ENCODE measurements around the gene PML.
"Not testable (repeated sequence)": the region's sequence is repeated elsewhere in the genome, so short reads cannot be mapped to it uniquely, and the experiment has no call there.

The PML gene

DNA sequence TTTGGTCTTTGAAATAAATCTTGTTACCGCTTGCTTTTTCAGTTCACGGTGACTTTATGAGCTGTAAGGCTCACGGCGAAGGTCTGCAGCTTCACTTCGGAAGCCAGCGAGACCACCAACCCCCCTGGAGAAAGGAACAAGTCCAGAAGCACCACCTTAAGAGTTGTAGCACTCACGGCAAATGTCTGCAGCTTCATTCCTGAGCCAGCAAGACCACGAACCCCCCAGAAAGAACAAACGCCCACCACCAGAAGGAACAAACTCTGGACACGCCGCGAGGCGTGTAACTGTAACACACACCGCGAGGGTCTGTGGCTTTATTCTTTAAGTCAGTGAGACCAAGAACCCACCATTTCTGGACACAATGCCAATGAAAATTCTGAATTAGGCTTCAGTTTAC is 59.0 kb downstream of the PML start:
- Histone ChIP-seq H2AFZ (ENCODE audit: low read length) (no peak overlapping the region), H3K36me3 (replicated peaks; ENCODE audit: insufficient read depth, low read length) (no peaks in the 10 kb centered on the region), H3K9me3 (replicated peaks; ENCODE audit: insufficient read depth, low read length) (no peaks in the 10 kb centered on the region), H3K9me2 (replicated peaks; ENCODE audit: insufficient read depth, low read length) (no peaks in the 10 kb centered on the region), H3K4me2 (ENCODE audit: low read depth, low read length) (no peak overlapping the region), H3F3A (ENCODE audit: insufficient read depth, low read length) (no peaks in the 10 kb centered on the region), H3K27ac (ENCODE audit: low read length) (no peak overlapping the region), H3K27me3 (replicated peaks; ENCODE audit: insufficient read depth, low read length) (peaks cover 15% of the 10 kb centered on the region), H3K79me2 (ENCODE audit: low read length) (no peaks in the 10 kb centered on the region), H3K4me1 (ENCODE audit: low read length) (no peaks in the 10 kb centered on the region), H3K9ac (ENCODE audit: low read length) (no peak overlapping the region), H4K20me1 (ENCODE audit: insufficient read depth, low read length) (no peaks in the 10 kb centered on the region), H3K4me3 (ENCODE audit: low read length) (no peak overlapping the region)
- no peak for DNase-seq
- TF ChIP-seq EZH2phosphoT487 (IDR thresholded peaks at IDR 0.05; ENCODE audit: low read length) (no peak), EZH2 (optimal IDR thresholded peaks at IDR 0.05; ENCODE audit: low read depth, low read length) (no peak)
- TF ChIP-seq, protein P1, sequence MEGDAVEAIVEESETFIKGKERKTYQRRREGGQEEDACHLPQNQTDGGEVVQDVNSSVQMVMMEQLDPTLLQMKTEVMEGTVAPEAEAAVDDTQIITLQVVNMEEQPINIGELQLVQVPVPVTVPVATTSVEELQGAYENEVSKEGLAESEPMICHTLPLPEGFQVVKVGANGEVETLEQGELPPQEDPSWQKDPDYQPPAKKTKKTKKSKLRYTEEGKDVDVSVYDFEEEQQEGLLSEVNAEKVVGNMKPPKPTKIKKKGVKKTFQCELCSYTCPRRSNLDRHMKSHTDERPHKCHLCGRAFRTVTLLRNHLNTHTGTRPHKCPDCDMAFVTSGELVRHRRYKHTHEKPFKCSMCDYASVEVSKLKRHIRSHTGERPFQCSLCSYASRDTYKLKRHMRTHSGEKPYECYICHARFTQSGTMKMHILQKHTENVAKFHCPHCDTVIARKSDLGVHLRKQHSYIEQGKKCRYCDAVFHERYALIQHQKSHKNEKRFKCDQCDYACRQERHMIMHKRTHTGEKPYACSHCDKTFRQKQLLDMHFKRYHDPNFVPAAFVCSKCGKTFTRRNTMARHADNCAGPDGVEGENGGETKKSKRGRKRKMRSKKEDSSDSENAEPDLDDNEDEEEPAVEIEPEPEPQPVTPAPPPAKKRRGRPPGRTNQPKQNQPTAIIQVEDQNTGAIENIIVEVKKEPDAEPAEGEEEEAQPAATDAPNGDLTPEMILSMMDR (IDR thresholded peaks at IDR 0.05; ENCODE audit: low read length) = no peak

DNA sequence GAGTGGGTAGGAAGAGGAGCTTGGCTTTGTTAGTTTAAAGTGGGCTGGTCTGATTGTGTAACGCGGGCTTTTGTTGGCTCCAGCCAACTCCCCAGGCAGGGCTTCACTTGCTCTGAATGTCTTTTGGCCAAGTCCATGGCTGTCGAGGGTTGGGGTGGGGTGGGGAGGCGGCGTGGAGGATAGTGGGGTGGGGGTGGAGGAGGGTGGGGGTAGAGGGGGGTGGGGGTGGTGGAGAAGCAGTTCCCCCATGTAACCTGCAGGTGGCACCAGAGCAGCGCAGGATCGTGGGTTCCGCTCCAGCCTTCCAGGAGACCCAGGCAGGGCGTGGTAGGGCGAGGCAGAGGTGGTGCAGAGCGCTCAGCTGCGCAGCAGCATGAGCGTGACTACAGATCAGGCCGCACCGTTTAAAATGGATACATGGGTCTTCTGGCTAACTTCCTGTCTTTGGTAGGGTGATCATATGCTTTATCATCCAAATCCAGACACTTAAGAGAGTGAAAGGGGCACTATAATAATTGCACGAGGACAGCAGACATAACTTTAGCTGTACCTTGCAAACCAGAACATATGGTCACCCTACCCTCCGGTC is 59.5 kb downstream of the PML start:
- no peak for TF ChIP-seq EZH2 (optimal IDR thresholded peaks at IDR 0.05; ENCODE audit: low read depth, low read length)
- TF ChIP-seq, protein P1 (IDR thresholded peaks at IDR 0.05; ENCODE audit: low read length) = peak; percentile 30
- Histone ChIP-seq H3K4me2 (ENCODE audit: low read depth, low read length) (no peak overlapping the region; the same call in 1 of the 2 replicates), H4K20me1 (ENCODE audit: insufficient read depth, low read length) (no peaks in the 10 kb centered on the region)

DNA sequence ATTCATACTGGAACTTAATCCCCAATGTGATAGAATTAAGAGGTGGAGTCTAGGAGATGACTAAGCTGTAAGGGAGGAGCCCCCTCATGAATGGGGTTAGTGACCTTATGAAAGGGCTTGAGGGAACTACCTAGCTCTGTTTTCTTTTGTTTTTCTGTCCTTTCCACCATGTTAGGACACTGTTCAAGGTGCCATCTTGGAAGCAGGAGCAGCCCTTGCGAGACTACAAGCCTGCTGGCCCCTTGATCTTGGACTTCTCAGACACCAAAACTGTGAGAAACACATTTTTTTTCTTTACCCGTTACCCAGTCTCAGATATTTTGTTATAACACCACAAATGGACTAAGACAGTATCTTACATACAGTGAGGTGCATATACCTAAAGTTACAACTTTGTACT is 61.3 kb downstream of the PML start:
- Histone ChIP-seq H4K20me1 (ENCODE audit: insufficient read depth, low read length) (no peaks in the 10 kb centered on the region), H3K9me2 (replicated peaks; ENCODE audit: insufficient read depth, low read length) (no peaks in the 10 kb centered on the region), H3K27ac (ENCODE audit: low read length) (no peak overlapping the region), H3K9me3 (replicated peaks; ENCODE audit: insufficient read depth, low read length) (no peaks in the 10 kb centered on the region), H3K4me3 (ENCODE audit: low read length) (no peak overlapping the region), H3F3A (ENCODE audit: insufficient read depth, low read length) (no peaks in the 10 kb centered on the region), H3K36me3 (replicated peaks; ENCODE audit: insufficient read depth, low read length) (no peaks in the 10 kb centered on the region), H3K4me2 (ENCODE audit: low read depth, low read length) (no peak overlapping the region), H3K27me3 (replicated peaks; ENCODE audit: insufficient read depth, low read length) (peaks cover 15% of the 10 kb centered on the region), H3K79me2 (ENCODE audit: low read length) (no peaks in the 10 kb centered on the region), H3K4me1 (ENCODE audit: low read length) (no peaks in the 10 kb centered on the region), H2AFZ (ENCODE audit: low read length) (no peak overlapping the region), H3K9ac (ENCODE audit: low read length) (no peak overlapping the region)
- TF ChIP-seq, protein P1 (IDR thresholded peaks at IDR 0.05; ENCODE audit: low read length) = no peak
- no peak for TF ChIP-seq EZH2phosphoT487 (IDR thresholded peaks at IDR 0.05; ENCODE audit: low read length)
- no peak for TF ChIP-seq EZH2 (optimal IDR thresholded peaks at IDR 0.05; ENCODE audit: low read depth, low read length)
- no peak for DNase-seq

More for the DNA sequence above, 59.5 kb downstream of the PML start:
- Histone ChIP-seq H3K27me3 (replicated peaks; ENCODE audit: insufficient read depth, low read length) (peaks cover 15% of the 10 kb centered on the region), H3K36me3 (replicated peaks; ENCODE audit: insufficient read depth, low read length) (no peaks in the 10 kb centered on the region), H3K4me3 (ENCODE audit: low read length) (no peak overlapping the region), H3K79me2 (ENCODE audit: low read length) (no peaks in the 10 kb centered on the region), H3K4me1 (ENCODE audit: low read length) (no peaks in the 10 kb centered on the region), H3K27ac (ENCODE audit: low read length) (no peak overlapping the region), H3F3A (ENCODE audit: insufficient read depth, low read length) (no peaks in the 10 kb centered on the region), H3K9ac (ENCODE audit: low read length) (no peak overlapping the region), H3K9me3 (replicated peaks; ENCODE audit: insufficient read depth, low read length) (no peaks in the 10 kb centered on the region), H2AFZ (ENCODE audit: low read length) (no peak overlapping the region), H3K9me2 (replicated peaks; ENCODE audit: insufficient read depth, low read length) (no peaks in the 10 kb centered on the region)
- DNase-seq = peak; percentile 50

DNA sequence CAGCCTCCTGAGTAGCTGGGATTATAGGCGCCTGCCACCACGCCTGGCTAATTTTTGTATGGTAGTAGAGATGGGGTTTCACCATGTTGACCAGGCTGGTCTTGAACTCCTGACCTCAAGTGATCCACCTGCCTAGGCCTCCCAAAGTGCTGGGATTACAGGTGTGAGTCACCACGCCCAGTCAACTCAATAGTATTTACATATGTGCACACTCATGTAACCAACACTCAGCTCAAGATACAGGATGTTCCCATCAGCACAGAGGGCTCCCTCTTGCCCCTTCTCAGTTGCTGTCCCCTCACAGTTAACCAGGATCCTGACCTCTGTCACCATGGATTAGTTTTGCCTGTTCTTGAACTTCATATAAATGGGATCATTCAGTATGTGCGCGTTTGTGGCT is 61.8 kb downstream of the PML start:
- H3K79me2 ChIP-seq (ENCODE audit: low read length); H3K9me3 ChIP-seq (replicated peaks; ENCODE audit: insufficient read depth, low read length); H4K20me1 ChIP-seq (ENCODE audit: insufficient read depth, low read length): not testable (repeated sequence)

DNA sequence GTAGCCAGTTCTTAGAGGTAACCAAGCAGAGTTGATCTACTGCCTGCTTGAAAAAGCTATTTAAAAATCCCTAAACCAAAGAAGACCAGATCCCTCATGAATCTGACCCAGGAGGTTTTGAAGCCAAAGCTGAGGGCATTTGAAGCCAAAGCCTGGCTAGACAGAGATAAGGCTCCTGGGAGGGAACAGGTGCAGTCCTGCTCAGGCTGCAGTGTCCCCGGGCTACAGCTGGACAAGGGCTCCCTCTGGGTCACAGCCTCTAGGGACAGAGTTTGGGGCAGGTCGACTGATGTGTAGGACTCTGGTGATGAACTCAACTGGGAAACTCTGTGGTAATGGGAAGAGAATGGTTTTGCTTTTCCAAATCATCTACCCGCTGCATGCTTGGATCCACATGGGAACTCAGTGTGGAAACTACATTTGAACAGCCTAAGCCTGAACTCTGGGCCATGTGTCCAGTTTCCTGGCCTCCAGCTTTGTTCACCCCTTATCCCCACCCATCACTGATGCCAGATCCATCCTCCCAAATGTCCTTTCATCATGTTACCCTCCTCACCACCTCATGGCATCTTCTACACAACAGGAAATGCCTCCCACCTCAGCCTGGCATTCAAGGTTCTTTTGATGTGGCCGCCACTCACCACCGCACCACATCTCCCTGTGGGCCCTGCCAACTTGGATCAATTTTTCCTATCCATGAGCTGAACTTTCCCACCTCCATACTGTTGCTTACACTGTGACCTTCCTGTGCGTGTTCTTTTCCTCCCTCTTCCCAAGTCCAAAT is 64.7 kb downstream of the PML start:
- not testable (repeated sequence) for H3K36me3 ChIP-seq (replicated peaks; ENCODE audit: insufficient read depth, low read length); H3K4me3 ChIP-seq (ENCODE audit: low read length); H2AFZ ChIP-seq (ENCODE audit: low read length); H3K4me1 ChIP-seq (ENCODE audit: low read length); H3K9me2 ChIP-seq (replicated peaks; ENCODE audit: insufficient read depth, low read length); H3F3A ChIP-seq (ENCODE audit: insufficient read depth, low read length); H3K9ac ChIP-seq (ENCODE audit: low read length); H3K79me2 ChIP-seq (ENCODE audit: low read length); H3K9me3 ChIP-seq (replicated peaks; ENCODE audit: insufficient read depth, low read length); H3K27me3 ChIP-seq (replicated peaks; ENCODE audit: insufficient read depth, low read length); DNase-seq; H4K20me1 ChIP-seq (ENCODE audit: insufficient read depth, low read length); H3K4me2 ChIP-seq (ENCODE audit: low read depth, low read length); H3K27ac ChIP-seq (ENCODE audit: low read length)

More for the DNA sequence above, 61.8 kb downstream of the PML start:
- not testable (repeated sequence) for H3K9me2 ChIP-seq (replicated peaks; ENCODE audit: insufficient read depth, low read length); H2AFZ ChIP-seq (ENCODE audit: low read length); H3K4me2 ChIP-seq (ENCODE audit: low read depth, low read length); H3K27ac ChIP-seq (ENCODE audit: low read length); H3K36me3 ChIP-seq (replicated peaks; ENCODE audit: insufficient read depth, low read length); DNase-seq; H3F3A ChIP-seq (ENCODE audit: insufficient read depth, low read length); H3K4me1 ChIP-seq (ENCODE audit: low read length); H3K4me3 ChIP-seq (ENCODE audit: low read length); H3K9ac ChIP-seq (ENCODE audit: low read length)
- H3K27me3 ChIP-seq (replicated peaks; ENCODE audit: insufficient read depth, low read length) = peaks cover 12% of the 10 kb centered on the region
